HEK293T (cell line): ENCODE data around the gene CREB3L1.

Experiments
- BHLHE40 ChIP-seq: fragments of 450-650 bp; IDR thresholded peaks from 2 replicates; pipeline ENCODE4 v1.6.1; 2016; ENCODE audit warnings: mild to moderate bottlenecking, moderate library complexity, borderline replicate concordance
- CTBP1 ChIP-seq: fragments of 450-650 bp; IDR thresholded peaks from 2 replicates; pipeline ENCODE4 v1.6.1; 2016; ENCODE audit warnings: borderline replicate concordance
- ELF4 ChIP-seq: fragments of 450-650 bp; IDR thresholded peaks from 2 replicates; pipeline ENCODE4 v1.6.1; 2017; ENCODE audit warnings: antibody characterized with exemption
- FOXA1 ChIP-seq: fragments of 450-650 bp; IDR thresholded peaks from 2 replicates; pipeline ENCODE4 v1.6.1; 2016; ENCODE audit warnings: mild to moderate bottlenecking
- FOXK2 ChIP-seq: fragments of 450-650 bp; IDR thresholded peaks from 2 replicates; pipeline ENCODE4 v1.6.1; 2016; ENCODE audit warnings: mild to moderate bottlenecking
- FOXM1 ChIP-seq: fragments of 450-650 bp; IDR thresholded peaks from 2 replicates; pipeline ENCODE4 v1.6.1; 2017; ENCODE audit warnings: mild to moderate bottlenecking, borderline replicate concordance
- SP1 ChIP-seq: fragments of 450-650 bp; IDR thresholded peaks from 2 replicates; pipeline ENCODE4 v1.6.1; 2017
- TARDBP ChIP-seq: fragments of 450-650 bp; IDR thresholded peaks from 2 replicates; pipeline ENCODE4 v1.6.1; 2016
- ZNF384 ChIP-seq: fragments of 450-650 bp; IDR thresholded peaks from 2 replicates; pipeline ENCODE4 v1.6.1; 2016
- TF ChIP-seq, protein P1 (sequence below): fragments of 450-650 bp; IDR thresholded peaks from 2 replicates; pipeline ENCODE4 v1.6.1; 2016

DNA sequence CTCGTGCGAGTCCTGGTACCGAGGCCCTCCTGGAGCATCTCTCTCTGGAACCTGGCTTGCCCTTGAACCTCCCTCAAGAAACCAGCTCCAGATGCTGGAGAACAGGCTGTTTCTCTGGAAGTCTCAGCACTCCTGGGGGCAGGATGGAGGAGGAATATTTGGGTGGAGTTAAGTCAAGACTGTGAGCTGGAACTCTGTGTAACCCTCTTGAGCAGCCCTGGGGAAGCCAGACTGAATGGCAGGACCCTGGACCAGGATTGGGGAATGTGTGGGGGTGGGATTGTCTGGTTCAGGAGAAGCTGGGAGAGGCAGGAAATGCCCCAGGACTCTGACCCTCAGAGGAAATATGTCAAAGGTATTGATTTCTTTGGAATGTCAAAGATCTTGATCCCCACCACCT, 7.7 kb downstream of the CREB3L1 start:
- no peak for TF ChIP-seq ZNF384
- TF ChIP-seq TARDBP = no peak
- no peak for TF ChIP-seq BHLHE40
- TF ChIP-seq FOXA1 = no peak
- TF ChIP-seq ELF4 = no peak
- no peak for TF ChIP-seq FOXM1
- no peak for TF ChIP-seq CTBP1
- no peak for TF ChIP-seq FOXK2
- no peak for TF ChIP-seq SP1
- TF ChIP-seq, protein P1, sequence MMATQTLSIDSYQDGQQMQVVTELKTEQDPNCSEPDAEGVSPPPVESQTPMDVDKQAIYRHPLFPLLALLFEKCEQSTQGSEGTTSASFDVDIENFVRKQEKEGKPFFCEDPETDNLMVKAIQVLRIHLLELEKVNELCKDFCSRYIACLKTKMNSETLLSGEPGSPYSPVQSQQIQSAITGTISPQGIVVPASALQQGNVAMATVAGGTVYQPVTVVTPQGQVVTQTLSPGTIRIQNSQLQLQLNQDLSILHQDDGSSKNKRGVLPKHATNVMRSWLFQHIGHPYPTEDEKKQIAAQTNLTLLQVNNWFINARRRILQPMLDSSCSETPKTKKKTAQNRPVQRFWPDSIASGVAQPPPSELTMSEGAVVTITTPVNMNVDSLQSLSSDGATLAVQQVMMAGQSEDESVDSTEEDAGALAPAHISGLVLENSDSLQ = no peak
